HL-60/S4 treated with phorbol 12-myristate 13-acetate at 8.2 ng/mL for 4 days and 3 days (cell line): ENCODE data around the gene PTPRM.

Source experiments
- in situ Hi-C: fragments of 300-500 bp; cut with MboI; formaldehyde crosslinking; loops from 2 replicates; pipeline ENCODE4 v1.15.0; 2022; ENCODE audit warnings: low sequenced_read_pairs

Gene PTPRM

GRCh38 chr18:7878265-7879211, 311.4 kb downstream of the PTPRM start:
- in situ Hi-C loops: no loop called here

DNA sequence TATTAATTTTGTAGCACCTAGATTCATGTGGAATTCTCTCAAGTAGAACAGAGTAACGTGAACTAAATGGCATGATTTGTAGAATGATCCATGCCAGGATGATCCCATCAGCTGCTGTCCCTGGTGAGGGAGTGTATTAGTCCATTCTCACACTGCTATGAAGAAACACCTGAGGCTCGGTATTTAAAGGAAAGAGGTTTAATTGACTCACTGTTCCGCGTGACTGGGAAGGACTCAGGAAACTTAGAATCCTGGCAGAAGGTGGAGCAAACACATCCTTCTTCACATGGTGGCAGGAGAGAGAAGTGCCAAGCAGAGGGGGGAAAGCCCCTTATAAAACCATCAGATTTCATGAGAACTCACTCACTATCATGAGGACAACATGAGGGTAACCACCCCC, 312.6 kb downstream of the PTPRM start:
- in situ Hi-C loops: no loop called here

- in situ Hi-C loops: no loop called here
These were observed 318.7 kb downstream of the PTPRM start for GRCh38 chr18:7885865-7886264.

DNA sequence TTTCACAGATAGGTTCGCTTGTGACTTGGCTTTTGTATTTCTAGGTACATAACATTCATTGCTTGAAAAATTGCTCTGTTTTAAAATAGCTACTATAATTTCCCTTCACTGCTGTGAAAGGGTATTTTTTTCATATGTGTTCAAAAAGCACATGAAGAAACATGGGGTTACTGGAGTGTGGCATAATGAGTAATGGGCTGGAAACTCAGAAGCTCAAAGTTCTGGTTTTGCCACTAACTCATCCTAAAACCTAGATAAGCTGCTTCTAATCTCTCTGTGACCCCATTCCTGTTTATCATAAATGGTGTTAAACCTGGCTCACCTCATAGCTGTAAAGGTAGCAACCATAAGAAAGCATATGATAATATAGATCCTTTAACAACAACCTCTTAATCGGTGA, 319.3 kb downstream of the PTPRM start:
- in situ Hi-C loops: no loop called here

DNA sequence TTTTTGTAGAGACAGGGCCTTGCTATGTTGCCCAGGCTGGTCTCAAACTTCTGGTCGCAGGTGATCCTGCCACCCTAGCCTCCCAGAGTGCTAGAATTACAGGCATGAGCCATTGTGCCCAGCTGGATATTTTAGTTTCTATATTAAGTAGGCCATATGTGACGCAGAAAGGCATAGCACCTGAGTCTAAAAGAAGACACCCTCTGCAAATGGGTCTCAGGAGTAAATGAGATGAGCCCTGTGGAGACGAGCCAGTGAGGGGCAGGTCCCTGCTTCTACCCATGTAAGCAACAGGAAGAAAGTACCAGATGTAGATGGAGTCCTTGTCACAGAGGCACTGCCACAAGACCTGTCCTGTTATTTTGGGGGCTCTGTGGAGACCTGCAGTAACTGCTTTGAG, 322.4 kb downstream of the PTPRM start:
- in situ Hi-C loops: no loop called here

- in situ Hi-C loops: no loop called here
These were observed 323.0 kb downstream of the PTPRM start for GRCh38 chr18:7890075-7890474.

- in situ Hi-C loops: no loop called here
These were observed 325.4 kb downstream of the PTPRM start for GRCh38 chr18:7892556-7892955.

GRCh38 chr18:7894592-7894991, 327.5 kb downstream of the PTPRM start:
- in situ Hi-C loops: no loop called here

GRCh38 chr18:7895346-7895745, 328.2 kb downstream of the PTPRM start:
- in situ Hi-C loops: no loop called here

DNA sequence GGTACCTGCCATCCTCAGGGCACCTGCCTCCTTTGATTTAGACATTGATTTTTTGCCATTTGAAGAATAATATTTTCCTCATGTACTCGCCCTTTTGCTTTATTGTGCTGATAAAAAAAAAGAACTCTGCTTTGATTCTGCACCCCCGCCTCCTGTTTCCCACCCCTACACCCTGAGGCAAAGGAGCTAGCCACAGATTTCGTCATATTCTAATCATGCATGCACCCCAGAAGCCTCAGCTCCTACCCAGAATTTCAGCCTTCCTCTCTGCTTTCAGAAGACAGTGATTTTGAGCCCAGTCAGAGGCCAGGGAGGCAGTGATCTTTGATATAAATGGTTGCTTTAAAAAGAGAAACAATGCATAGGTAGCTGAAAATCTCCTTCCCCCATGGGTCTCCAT, 329.0 kb downstream of the PTPRM start:
- in situ Hi-C loops: no loop called here

DNA sequence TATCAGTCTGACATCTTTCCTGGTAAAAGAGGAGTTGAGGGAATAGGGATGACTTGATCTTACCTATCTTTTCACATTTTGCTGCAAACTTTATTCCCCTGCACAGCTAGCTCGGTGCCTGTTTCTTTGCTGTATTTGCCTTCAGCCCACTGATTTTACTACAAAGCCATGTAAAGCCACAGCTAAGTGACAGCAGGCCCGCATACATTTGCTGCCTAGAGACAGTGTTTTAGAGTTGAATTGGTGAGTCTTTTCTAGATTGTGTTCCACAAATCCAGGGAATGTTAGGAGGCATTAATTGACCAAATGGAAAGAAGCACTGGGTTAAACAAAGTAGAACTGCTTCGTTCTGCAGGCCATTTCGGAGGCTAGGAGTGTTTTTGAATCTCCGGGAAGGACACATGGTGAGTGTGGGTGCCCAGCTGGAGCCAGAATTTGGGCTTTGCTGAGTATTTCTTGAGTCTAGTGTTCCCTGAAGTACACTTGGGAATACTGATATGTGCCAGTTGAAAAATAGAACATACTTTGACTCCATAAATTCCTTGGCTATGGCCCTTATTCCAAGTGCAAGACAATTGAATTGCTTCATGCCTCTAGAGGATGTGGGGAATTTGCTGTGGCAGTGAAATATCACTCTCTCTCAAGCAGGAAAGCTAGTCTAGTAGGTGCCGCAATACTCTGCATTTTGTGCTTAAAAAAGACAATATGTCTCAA, 329.8 kb downstream of the PTPRM start:
- in situ Hi-C loops: no loop called here

DNA sequence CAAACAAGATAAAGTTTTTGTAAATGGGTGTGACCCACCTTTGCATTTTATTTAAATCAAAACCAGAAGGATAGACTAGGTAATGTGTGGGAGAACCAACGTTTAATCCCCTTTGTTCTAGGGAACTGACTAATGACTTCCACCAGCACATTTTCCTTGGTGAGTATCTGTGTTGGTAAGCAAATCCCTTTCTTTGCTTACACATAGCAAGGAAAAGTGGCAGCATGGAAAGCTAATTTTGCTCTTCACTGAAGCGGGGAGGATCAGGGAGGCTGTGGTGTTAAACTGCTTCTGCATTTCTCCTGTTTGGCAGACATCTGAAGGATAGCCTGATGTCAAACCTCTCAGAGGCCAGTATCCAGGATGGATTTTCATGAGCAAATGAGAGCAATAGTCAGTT, 331.1 kb downstream of the PTPRM start:
- in situ Hi-C loops: no loop called here

DNA sequence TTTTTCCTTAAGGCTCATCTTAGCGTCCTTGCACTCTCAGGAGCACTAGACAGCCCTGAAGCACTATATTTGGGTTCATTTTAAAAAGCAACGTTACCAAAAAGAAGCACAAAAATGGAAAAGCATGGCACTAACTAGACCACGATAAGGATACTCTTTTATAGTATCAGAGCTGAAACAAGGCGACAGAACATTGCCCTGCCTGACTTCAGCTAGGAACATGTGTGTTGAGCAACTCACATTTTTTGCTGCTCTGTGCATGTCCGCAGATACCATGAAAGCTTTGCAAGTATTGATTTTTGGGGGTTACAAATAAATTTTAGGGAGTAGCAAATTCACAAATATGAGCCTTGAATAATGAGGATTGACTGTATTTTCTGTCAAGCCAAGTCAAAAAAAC, 332.0 kb downstream of the PTPRM start:
- in situ Hi-C loops: no loop called here

DNA sequence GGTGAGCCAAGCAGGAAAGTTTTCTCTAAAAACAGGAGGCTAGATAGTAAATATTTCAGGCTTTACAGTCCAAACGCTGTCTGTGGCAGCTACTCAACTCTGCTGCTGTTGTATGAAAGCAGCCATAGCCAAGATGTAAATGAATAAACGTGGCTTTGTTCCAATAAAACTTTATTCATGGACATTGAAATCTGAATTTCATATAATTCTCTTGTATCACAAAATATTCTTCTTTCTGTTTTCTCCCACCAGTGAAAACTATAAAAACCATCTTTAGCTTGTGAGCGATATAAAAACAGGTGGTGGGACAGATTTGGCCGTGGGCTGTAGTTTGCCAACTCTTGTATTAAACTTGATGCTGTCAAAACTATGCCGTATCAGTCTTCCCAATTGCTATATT, 333.0 kb downstream of the PTPRM start:
- in situ Hi-C loops: no loop called here

DNA sequence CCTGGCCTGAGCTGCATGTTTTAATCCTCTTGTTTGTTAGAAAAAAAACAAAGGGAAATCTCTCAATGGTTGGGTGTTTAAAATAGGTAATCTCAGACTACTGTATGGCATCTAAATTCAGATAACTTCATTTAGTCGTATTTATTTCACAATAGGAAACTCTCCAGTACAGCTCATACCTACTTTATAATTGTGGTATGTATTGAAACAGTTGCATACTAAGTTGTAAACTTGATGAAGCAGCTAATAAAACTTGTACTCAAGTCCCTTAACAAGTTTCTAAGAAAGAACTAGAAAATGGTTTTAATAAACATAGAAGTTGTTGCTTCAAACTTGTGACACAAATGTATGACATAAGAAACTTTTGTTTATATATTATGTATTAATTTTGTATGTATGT, 334.5 kb downstream of the PTPRM start:
- in situ Hi-C loops: no loop called here

DNA sequence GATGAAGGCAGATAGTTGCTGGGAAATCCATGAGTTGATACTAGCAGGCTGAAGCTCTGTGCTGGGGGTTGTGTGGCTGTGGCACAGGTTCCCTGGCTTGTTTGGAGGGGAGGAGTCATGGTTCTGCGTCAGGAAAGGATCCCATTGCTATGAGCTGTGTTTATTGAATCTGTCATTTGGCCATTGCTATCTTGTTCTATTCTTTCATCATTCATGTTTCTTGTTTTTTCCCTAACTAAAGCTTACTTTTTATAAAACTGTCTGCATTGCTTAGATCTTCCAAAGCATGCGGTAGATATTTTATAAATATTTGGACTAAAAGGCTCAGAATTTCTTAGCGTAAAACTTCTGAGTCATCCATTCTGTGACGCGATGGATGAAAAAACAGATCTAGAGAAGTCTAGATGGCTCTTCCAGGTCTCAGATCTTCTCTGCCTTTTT, 335.3 kb downstream of the PTPRM start:
- in situ Hi-C loops: no loop called here

DNA sequence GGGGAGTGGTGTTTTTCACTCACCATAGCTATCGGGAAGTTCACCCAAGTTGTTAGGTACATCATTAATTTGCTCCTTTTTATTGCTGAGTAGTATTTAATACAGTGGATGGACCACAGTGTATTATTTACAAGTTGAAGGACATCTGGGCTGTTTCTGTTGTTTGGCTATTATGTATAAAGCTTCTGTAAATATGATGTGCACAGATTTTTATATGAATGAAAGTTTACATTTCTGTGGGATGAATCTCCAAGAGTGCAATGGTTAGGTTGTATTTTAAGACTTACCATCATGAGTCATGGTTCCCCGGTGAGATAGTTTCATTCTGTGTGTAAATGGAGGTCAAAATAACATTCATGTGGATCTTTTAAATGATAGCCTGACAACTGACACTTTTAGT, 337.4 kb downstream of the PTPRM start:
- in situ Hi-C loops: no loop called here

- in situ Hi-C loops: no loop called here
These were observed 341.7 kb downstream of the PTPRM start for GRCh38 chr18:7908681-7909299.

GRCh38 chr18:7914834-7915670, 347.9 kb downstream of the PTPRM start:
- in situ Hi-C loops: no loop called here

GRCh38 chr18:7918701-7919100, 351.6 kb downstream of the PTPRM start:
- in situ Hi-C loops: no loop called here

GRCh38 chr18:7919565-7919964, 352.4 kb downstream of the PTPRM start:
- in situ Hi-C loops: no loop called here
